Measurements from ENCODE around the gene UGCG. TPM values are rescaled to one million over a fixed set of nuclear protein-coding genes. Genes with fewer than 3 reads are reported as not detected.
A peak's percentile ranks its signal among the peaks of the same experiment; 100 is the strongest.

UGCG gene
- total RNA-seq, 1 experiment from 2014 or later: 46.0 TPM

DNA sequence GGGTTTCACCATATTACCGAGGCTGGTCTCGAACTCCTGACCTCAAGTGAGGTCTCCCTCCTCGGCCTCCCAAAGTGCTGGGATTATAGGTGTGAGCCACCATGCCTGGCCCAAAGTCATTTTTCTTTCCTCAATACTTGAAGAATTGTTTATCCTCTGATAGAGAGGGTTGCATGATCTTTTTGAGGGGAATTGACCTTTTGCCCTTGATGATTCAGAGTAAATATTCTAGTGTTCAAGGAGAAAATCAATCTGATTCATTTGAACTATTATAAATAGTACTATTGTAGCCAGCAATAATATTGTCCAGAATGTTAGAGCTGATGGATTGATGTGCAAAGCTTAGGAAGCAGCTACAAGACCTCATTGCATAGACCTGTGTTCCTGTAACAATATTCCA, 47.1 kb downstream of the UGCG start:
- POLR2A ChIA-PET: no interaction called here
- Histone ChIP-seq H3K4me3 (ENCODE audit: low read depth in 2 of 2, low read length in 2 of 2) (no peak overlapping the region), H3K36me3 (ENCODE audit: control insufficient read depth, insufficient read depth, low read length) (no peaks in the 10 kb centered on the region), H3K27ac (ENCODE audit: low read length) (no peak overlapping the region), H3K27me3 (ENCODE audit: control insufficient read depth, insufficient read depth, low read length) (no peaks in the 10 kb centered on the region), H3K4me1 (ENCODE audit: control insufficient read depth, insufficient read depth, low read length) (peaks cover 15% of the 10 kb centered on the region), H3K9me3 (ENCODE audit: control insufficient read depth, insufficient read depth, low read depth, low read length) (no peaks in the 10 kb centered on the region)
- in situ Hi-C loops (cut with HindIII; ENCODE audit: low pct_unique_long_range_greater_than_20kb, low sequenced_read_pairs) (no loop called here), intact Hi-C loops (cut with micrococcal nuclease; ENCODE audit: unreplicated experiment) (loop anchor here (5.0 kb wide), 1 partner anchor 129 kb away; no protein-coding TSS in a partner anchor)
- TF ChIP-seq, protein P1, sequence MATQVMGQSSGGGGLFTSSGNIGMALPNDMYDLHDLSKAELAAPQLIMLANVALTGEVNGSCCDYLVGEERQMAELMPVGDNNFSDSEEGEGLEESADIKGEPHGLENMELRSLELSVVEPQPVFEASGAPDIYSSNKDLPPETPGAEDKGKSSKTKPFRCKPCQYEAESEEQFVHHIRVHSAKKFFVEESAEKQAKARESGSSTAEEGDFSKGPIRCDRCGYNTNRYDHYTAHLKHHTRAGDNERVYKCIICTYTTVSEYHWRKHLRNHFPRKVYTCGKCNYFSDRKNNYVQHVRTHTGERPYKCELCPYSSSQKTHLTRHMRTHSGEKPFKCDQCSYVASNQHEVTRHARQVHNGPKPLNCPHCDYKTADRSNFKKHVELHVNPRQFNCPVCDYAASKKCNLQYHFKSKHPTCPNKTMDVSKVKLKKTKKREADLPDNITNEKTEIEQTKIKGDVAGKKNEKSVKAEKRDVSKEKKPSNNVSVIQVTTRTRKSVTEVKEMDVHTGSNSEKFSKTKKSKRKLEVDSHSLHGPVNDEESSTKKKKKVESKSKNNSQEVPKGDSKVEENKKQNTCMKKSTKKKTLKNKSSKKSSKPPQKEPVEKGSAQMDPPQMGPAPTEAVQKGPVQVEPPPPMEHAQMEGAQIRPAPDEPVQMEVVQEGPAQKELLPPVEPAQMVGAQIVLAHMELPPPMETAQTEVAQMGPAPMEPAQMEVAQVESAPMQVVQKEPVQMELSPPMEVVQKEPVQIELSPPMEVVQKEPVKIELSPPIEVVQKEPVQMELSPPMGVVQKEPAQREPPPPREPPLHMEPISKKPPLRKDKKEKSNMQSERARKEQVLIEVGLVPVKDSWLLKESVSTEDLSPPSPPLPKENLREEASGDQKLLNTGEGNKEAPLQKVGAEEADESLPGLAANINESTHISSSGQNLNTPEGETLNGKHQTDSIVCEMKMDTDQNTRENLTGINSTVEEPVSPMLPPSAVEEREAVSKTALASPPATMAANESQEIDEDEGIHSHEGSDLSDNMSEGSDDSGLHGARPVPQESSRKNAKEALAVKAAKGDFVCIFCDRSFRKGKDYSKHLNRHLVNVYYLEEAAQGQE (IDR thresholded peaks at IDR 0.05; ENCODE audit: insufficient read depth in 1 of 2, low read depth in 2 of 2, low read length in 1 of 2): no peak
- TF ChIP-seq POLR2AphosphoS5 (IDR thresholded peaks at IDR 0.05; ENCODE audit: low read depth, low read length) (no peak), TCF7L2 (IDR thresholded peaks at IDR 0.05; ENCODE audit: low read depth, low read length) (no peak), SIN3A (IDR thresholded peaks at IDR 0.05; ENCODE audit: borderline replicate concordance, insufficient read depth, low read depth, low read length) (no peak)
- TF ChIP-seq, protein P2, sequence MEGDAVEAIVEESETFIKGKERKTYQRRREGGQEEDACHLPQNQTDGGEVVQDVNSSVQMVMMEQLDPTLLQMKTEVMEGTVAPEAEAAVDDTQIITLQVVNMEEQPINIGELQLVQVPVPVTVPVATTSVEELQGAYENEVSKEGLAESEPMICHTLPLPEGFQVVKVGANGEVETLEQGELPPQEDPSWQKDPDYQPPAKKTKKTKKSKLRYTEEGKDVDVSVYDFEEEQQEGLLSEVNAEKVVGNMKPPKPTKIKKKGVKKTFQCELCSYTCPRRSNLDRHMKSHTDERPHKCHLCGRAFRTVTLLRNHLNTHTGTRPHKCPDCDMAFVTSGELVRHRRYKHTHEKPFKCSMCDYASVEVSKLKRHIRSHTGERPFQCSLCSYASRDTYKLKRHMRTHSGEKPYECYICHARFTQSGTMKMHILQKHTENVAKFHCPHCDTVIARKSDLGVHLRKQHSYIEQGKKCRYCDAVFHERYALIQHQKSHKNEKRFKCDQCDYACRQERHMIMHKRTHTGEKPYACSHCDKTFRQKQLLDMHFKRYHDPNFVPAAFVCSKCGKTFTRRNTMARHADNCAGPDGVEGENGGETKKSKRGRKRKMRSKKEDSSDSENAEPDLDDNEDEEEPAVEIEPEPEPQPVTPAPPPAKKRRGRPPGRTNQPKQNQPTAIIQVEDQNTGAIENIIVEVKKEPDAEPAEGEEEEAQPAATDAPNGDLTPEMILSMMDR (IDR thresholded peaks at IDR 0.05): no peak
- CTCF ChIA-PET: no interaction called here
- peak; percentile 14; the same call in 1 of the 2 replicates for ATAC-seq
- no peak for DNase-seq (ENCODE audit: low read depth, low spot score)
- BruUV-seq (replicated peaks): no TSS peak

DNA sequence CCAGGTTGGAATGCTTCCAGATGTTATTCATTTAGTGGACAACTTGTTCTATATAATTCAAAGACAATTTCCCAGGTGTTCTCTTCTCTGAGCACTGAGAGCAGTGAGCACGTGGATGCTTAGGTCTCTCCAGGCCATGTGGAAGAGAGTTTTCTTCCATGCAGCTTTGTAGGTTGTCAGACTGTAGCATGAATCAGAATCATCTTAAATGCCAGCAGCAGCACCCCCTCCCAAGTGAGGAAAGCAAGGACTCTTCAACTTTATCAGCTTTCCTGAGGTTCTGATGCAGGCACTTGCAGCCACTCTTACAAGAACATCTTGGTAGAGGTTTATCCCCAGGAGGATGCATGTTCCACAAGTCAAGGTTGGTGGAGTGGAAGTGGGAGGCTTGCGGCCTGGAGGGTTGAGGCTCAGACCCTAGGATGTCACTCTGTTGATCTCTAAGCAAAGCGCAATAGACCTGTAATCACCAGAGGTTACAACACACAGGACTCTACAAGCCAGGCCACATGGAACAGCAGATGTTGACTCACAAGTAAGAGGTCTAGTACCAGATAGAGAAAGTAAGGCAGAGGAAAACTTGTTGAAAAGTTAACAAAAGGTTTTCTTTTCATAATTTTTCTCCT, 47.7 kb downstream of the UGCG start:
- Histone ChIP-seq H3K4me3 (ENCODE audit: low read depth in 2 of 2, low read length in 2 of 2) (no peak overlapping the region), H3K27ac (ENCODE audit: low read length) (peak overlapping the region; percentile 29; the same call in 1 of the 2 replicates), H3K27me3 (ENCODE audit: control insufficient read depth, insufficient read depth, low read length) (no peaks in the 10 kb centered on the region), H3K4me1 (ENCODE audit: control insufficient read depth, insufficient read depth, low read length) (peaks cover 15% of the 10 kb centered on the region), H3K36me3 (ENCODE audit: control insufficient read depth, insufficient read depth, low read length) (no peaks in the 10 kb centered on the region), H3K9me3 (ENCODE audit: control insufficient read depth, insufficient read depth, low read depth, low read length) (no peaks in the 10 kb centered on the region)
- DNase-seq (ENCODE audit: low read depth, low spot score): no peak
- BruUV-seq (replicated peaks): no TSS peak
- peak; percentile 52 for ATAC-seq
- ChIA-PET CTCF (no interaction called here), POLR2A (no interaction called here)
- in situ Hi-C loops (cut with HindIII; ENCODE audit: low pct_unique_long_range_greater_than_20kb, low sequenced_read_pairs) (no loop called here), intact Hi-C loops (cut with micrococcal nuclease; ENCODE audit: unreplicated experiment) (loop anchor here (5.0 kb wide), 1 partner anchor 128 kb away; no protein-coding TSS in a partner anchor)
- TF ChIP-seq, protein P2 (IDR thresholded peaks at IDR 0.05): no peak
- TF ChIP-seq POLR2AphosphoS5 (IDR thresholded peaks at IDR 0.05; ENCODE audit: low read depth, low read length): 0 out of 2 replicates have a peak, but pooled peaks have one; percentile 27
